ENCODE measurements around the gene SPAG16. TPM values are rescaled to one million over a fixed set of nuclear protein-coding genes. Genes with fewer than 3 reads are reported as not detected.

SPAG16 gene
- total RNA-seq, 1 experiment from 2014 or later: 17.3 TPM

- no peak overlapping the region for H3K4ac ChIP-seq (ENCODE audit: low read depth, low read length)
- no peak overlapping the region for H2BK12ac ChIP-seq (ENCODE audit: insufficient read length, low read depth, low read length)
- no peaks in the 10 kb centered on the region for H3K79me1 ChIP-seq (ENCODE audit: insufficient read depth, low read depth, low read length, poor library complexity, severe bottlenecking)
- no peak overlapping the region for H2BK20ac ChIP-seq (ENCODE audit: low read depth, low read length, poor library complexity, severe bottlenecking)
- no peaks in the 10 kb centered on the region for H3K27me3 ChIP-seq (ENCODE audit: insufficient read depth, low read length)
- no peak overlapping the region for H3K27ac Mint-ChIP-seq
- H3K27ac ChIP-seq (ENCODE audit: insufficient read length, low read depth, low read length): no peak overlapping the region
- H3K4me2 ChIP-seq (ENCODE audit: insufficient read depth, insufficient read length, low read length): no peak overlapping the region
- no peak overlapping the region for H2AK5ac ChIP-seq (ENCODE audit: insufficient read length, low read length)
- H3K79me2 ChIP-seq (ENCODE audit: insufficient read depth, low read length): no peaks in the 10 kb centered on the region
- H3K27me3 Mint-ChIP-seq (ENCODE audit: low read depth): no peaks in the 10 kb centered on the region
- H3K9me3 ChIP-seq (ENCODE audit: control insufficient read depth, low read depth, low read length): no peaks in the 10 kb centered on the region
- DNase-seq: no peak
- H3K4me3 Mint-ChIP-seq: no peak overlapping the region
- H3K23ac ChIP-seq (ENCODE audit: insufficient read length, low read depth, low read length): no peak overlapping the region
- WGBS (ENCODE audit: extremely low coverage, insufficient read length, low lambda C conversion rate): no CpG with 5 or more reads among the region's 3 CpGs
- no peak overlapping the region for H2BK120ac ChIP-seq (ENCODE audit: low read depth, low read length, poor library complexity, severe bottlenecking)
- no peak overlapping the region for H2BK5ac ChIP-seq (ENCODE audit: insufficient read length, low read length)
- H2BK15ac ChIP-seq (ENCODE audit: low read depth, low read length): no peak overlapping the region
- no peak overlapping the region for H3K18ac ChIP-seq (ENCODE audit: insufficient read length, low read depth, low read length)
- no peaks in the 10 kb centered on the region for H3K4me1 Mint-ChIP-seq
- H2AFZ ChIP-seq (ENCODE audit: low read length): no peak overlapping the region
- H3K36me3 Mint-ChIP-seq (ENCODE audit: insufficient read depth in 1 of 3, low read depth in 3 of 3): no peaks in the 10 kb centered on the region
- no peak overlapping the region for H4K91ac ChIP-seq (ENCODE audit: insufficient read length, low read depth, low read length)
- no peak overlapping the region for H3T11ph ChIP-seq (ENCODE audit: low read length)
- no peak overlapping the region for H4K5ac ChIP-seq (ENCODE audit: insufficient read length, low read depth, low read length)
- H3K9me3 Mint-ChIP-seq: no peaks in the 10 kb centered on the region
- no peak overlapping the region for H4K8ac ChIP-seq (replicated peaks; ENCODE audit: insufficient read length, low read depth, low read length)
- H3K56ac ChIP-seq (ENCODE audit: insufficient read length, low read depth, low read length): no peak overlapping the region
- no peak overlapping the region for H3K9ac ChIP-seq (ENCODE audit: extremely low read depth, insufficient read length, low read length)
- no peak overlapping the region for H3K14ac ChIP-seq (ENCODE audit: insufficient read depth, low read length)
- no peaks in the 10 kb centered on the region for H3K4me1 ChIP-seq (ENCODE audit: insufficient read depth, low read length)
- H3K23me2 ChIP-seq (ENCODE audit: insufficient read length, low read depth, low read length, poor library complexity, severe bottlenecking): no peaks in the 10 kb centered on the region
- H4K20me1 ChIP-seq (ENCODE audit: control insufficient read depth, insufficient read depth, insufficient read length): no peaks in the 10 kb centered on the region
- TF ChIP-seq CTCF (conservative IDR thresholded peaks at IDR 0.05): no peak
Measured at GRCh38 chr2:213757525-213757924, 473.3 kb downstream of the SPAG16 start.

Measured in H9 (cell line).